Activated T-cell treated with anti-CD3 and anti-CD28 coated beads, Interleukin-2, amount 50 U/mL, for 48 hours (primary cell): ENCODE measurements around the gene SARDH.
"Not testable (repeated sequence)": the region's sequence is repeated elsewhere in the genome, so short reads cannot be mapped to it uniquely, and the experiment has no call there.

Source experiments
- DNase-seq, 2 experiments: peaks; one replicate each; pipeline ENCODE4 v3.0.0-alpha.2; 2020

Gene SARDH

GRCh38 chr9:133759146-133759900, 21.2 kb upstream of the SARDH start:
- DNase-seq = peak; percentile 2 to 8

GRCh38 chr9:133758228-133758627, 20.1 kb upstream of the SARDH start:
- no peak for DNase-seq

DNA sequence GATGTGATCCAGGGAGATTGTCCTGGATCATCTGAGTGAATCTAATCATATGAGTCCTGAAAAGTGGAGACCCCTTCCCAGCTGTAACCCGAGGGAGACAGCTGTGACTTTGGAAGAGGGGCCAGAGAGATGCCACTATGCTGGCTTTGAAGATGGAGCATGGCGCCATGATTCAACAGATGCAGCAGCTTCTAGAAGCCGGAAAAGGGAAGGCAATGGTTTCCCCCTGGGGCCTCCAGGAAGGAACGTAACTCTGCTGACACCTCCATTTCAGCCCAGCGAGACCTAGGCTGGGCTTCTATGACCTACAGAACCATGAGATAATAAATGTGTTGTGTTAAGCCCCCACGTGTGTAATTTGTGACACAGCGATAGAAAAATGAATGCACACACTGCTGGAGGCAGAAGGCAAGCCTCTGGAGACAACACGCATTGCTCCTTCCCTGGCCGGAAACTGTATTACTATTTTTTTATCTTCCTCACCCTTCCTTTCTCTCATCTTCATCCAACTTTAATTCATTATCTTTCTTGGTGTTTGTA, 16.6 kb upstream of the SARDH start:
- peak in 1 of 2 experiments; percentile 3 for DNase-seq

DNA sequence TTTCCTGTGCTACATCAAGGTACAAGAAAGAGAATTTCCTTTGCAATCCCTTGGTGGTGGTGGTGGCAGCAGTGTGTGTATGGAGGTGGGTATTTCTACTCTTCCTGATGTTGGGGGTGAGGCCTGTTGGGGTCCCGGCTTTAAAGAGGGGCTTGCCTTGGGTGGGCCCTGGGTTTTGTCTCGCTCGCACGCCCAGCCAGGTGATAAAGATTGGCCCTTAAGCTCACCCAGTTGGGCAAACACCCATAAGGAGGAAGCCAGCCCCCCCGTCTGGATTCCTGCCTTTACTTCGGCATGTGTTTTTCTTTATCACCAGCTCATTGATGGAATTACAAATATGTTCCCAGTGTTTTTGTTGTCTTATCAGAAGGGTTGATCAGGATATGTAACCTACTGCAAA, 16.0 kb upstream of the SARDH start:
- no peak for DNase-seq

DNA sequence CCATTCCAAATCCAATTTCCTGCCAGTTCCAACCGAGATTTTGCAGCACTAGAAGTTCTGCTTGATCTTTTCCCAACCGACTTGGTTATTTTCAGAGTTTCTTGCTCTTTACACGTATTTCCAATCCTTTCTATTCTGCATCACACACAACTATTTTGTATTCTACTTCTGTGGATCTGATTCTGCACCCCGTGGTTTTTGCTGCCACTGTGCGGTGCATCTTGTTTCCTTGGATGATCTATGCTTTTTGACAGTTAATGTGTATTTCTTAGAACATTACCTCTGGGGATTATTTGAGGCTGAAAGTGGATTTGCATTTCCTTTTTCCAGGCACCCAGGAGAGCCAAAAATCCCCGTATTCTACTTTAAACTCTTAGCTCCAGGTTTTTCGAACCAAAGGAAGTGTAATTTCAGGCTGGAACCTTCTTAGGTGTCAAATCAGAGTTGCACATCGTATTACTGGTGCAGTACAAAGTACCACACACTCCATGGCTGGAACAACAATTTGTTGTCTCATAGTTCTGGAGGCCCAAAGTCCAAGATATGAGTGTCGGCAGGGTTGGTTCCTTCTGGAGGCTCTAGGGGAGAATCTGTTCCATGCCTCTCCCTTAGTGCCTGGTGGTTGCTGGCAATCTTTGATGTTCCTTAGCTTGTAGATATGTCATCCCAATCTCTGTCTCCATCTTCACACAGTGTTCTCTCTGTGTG, 14.7 kb upstream of the SARDH start:
- DNase-seq = no peak

GRCh38 chr9:133750982-133751649, 13.0 kb upstream of the SARDH start:
- peak; percentile 1 to 7 for DNase-seq

DNA sequence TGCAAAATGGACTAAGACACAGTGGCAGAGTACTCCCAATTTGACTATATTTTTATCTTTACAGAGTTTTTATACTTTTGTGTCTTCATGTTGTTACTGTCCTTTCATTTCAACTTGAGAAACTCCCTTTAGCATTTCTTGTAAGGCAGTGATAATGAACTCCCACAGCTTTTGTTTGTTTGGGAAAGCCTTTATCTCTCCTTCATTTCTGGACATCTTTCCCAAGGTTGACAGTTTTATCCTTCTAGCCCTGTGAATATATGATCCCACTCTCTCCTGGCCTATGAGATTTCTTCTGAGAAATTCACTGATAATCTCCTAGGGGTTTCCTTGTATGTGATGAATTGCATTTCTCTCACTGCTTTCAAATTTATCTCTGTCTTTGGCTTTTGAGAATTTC, 9.2 kb upstream of the SARDH start:
- no peak for DNase-seq

DNA sequence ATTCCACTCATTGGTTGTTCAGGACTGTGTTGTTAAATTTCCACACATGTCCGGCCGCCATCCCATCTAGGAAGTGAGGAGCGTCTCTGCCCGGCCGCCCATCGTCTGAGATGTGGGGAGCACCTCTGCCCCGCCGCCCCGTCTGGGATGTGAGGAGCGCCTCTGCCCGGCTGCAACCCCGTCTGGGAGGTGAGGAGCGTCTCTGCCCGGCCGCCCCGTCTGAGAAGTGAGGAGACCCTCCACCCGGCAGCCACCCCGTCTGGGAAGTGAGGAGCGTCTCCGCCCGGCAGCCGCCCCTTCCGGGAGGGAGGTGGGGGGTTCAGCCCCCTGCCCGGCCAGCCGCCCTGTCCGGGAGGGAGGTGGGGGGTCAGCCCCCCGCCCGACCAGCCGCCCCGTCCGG, 6.4 kb upstream of the SARDH start:
- not testable (repeated sequence) for DNase-seq

DNA sequence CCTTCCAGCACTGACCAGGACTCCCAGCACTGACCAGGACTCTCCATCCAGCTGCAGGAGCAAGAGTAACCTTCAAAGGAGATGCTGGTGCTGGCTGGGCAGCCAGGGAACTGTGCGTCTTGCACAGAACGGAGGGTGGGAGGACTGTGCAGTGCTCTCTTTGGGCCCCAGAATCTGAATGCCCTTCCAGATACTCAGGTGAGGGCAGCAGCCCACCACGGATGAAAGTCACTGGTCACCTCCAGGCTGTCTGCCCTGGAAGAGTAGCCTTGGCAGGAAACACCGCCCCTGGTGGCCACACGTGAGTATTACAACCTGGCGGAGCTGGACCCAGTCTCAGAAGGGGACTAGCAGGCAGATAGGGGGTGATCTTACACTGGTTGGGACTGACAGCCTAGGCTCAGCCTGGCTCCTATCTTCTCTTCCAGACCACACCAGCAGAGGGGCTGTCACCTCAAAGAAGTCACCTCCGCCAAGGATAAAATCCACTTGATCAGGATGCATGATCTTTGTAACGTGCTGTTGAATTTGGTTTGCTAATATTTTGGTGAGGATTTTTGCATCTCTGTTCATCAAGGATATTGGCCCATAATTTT, 4.8 kb upstream of the SARDH start:
- peak; percentile 83 to 84 for DNase-seq

DNA sequence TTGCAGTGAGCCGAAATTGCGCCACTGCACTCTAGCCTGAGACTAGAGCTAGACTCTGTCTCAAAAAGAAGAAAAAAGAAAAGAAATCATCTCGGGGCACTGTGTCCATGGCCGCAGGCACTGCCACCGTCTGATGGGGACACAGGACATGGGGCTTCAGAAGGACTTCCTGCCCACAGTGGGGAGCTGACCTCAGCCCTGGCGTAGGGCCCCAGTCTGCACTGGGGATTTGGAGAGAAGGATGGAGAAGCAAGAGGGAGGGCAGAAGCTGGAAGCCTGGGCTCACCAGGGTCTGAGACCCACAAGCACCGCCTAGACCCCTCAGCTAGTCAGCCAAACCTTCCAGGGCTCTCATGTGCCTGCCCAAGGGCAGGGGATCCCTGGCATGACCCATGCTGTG, 4.1 kb upstream of the SARDH start:
- no peak for DNase-seq

DNA sequence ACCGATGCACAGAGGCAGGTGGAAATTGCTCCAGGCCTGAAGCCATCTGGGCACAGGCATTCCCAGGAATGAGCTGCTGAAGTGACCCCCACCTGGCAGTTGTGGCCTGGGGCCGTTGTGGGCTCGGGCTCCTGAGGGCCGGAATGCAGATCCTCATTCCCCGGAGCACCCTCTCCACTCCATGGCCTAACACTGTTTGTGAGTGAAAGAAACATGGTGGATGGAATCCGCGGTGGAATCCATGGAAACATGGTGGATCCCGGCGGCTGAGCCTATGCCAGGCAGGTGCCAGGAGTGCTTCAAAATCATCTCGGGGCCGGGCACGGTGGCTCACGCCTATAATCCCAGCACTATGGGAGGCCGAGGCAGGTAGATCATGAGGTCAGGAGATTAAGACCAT, 3.6 kb upstream of the SARDH start:
- no peak for DNase-seq

- no peak for DNase-seq
These were observed 2.8 kb upstream of the SARDH start for GRCh38 chr9:133740911-133741310.

- no peak for DNase-seq
These were observed 1.5 kb upstream of the SARDH start for GRCh38 chr9:133739408-133740280.

DNA sequence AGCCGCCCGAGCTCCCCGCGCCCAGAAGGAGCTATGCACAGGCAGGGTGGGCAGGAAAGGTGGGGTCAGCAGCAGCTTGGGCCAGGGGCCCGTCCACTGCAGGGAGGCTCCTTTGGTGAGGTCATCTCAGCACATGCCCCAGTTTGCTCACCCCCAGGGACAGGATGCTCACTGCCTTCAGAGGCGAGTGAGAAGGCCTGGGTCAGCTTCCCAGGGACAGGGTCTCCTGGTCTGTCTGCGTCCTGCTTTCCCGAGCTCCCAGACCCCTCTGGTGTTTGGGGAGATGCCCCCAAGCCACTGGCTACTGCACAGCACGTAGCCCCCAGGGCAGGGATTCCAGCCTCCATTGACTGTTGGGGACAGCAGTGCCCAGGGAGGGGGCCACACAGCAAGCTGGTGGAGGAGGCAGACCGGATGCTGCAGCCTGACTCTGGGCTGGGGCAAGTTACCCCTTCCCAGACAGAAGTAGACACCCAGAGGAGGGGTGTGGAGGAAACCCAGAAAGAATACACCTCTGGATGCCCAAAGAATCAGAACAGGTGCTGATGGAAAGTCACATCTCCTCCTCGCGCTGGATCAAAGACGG, 581 bp upstream of the SARDH start:
- no peak for DNase-seq

GRCh38 chr9:133737071-133737773, 930 bp downstream of the SARDH start:
- no peak for DNase-seq

- no peak for DNase-seq
These were observed 2.2 kb downstream of the SARDH start for GRCh38 chr9:133735931-133736330.

DNA sequence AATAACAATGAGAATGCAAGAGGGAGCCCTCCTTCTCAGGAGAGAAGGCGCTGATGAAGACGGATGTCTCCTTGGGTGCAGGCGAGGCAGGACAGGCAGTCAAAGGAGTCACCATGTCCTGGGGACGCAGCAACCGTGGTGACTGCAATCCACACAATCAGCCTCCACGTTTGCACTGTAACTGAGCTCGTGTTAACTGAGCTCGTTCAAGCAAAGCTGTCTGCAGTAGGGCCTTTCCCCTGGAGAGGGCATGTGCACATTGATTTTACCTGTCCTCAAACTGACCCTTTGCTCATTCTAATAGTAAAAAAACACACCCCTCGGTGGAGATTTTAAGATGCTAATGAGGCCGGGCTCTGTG, 2.8 kb downstream of the SARDH start:
- DNase-seq = no peak

DNA sequence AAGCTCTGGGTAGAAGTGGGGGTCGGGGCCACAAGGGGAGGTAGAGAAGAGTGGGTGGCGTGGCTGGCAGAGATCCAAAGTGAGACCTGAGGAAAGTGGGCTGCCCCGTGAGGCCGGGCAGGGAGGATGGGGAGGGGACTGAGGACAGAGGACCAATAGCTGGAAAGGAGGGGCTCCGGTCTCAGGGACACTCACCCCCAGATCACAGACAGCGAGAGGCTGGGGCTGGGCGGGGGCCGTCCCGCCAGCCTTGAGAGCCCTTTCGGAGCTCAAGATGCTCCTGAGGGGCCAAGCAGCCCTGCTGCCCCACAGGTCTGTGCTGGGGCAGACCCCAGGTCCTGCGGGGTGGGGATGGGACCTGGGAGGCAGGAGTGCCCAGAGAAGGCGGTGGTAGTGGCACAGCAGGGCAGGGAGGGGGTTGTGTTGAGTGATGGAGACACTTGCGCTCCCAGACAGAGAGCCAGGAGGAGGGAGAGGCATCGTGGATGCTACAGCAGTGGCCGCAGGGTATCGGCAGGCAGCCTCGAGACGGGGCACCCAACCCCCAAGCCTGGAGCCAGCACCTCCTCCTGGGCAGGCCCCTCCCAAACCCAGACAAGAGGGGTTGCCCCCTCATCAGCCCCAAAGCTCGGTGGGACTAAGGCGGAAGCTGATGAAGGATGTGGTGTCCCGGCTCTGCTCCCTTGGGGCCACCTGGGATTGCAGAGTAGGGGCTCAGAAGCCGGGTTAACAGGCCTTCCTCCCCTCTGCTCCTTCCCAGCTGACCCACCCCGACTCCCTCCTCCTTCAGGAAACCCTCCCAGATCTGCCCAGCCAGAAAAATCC, 3.4 kb downstream of the SARDH start:
- DNase-seq = no peak

DNA sequence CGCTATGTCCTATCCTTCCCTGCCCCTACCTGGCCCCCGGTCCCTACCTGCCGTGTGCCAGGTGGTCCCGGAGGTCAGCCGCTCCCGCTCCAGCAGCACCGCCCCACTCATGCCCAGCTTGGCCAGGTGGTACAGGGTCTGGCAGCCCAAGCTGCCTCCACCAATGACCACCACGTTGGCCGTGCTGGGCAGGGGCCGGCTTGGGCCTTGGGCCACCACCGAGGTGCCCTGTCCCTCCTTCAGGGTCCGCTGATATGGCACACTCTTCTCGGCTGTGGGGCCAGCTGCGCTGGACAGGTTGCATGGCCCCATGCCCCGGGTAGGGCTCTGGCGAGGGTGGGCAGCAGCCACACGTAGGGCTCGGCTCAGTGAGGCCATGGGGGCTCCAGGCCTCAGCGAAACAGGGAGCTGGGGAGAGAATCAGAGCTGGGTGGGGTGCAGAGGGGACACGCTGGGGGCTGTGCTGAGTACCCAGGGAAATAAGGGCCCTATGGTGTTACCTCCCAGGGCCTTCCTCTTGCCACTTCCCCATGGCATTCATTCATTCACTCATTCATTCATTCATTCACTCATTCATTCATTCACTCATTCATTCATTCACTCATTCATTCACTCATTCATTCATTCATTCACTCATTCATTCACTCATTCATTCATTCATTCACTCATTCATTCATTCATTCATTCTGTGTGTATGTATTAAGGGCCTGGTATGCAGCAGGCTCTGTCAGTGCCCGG, 4.2 kb downstream of the SARDH start:
- DNase-seq = no peak

DNA sequence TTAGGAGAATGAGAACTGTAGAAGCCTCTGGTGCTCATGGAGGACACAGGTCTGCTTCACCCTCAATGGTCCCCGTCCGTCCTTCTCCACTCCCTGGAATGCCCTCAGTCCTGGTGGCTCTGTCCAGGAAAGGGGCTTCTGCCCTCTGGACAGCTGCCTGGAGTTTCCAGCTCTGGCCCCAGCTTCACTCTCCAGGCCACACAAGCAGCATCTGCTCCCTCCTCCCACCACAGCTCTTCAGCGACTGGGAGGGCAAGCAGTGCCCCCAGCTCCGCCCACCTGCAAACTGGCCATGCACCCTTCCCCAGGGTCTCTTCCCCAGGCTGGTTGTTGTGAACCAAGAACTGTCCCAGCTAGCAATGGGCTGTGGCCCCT, 4.7 kb downstream of the SARDH start:
- no peak for DNase-seq
